Measurements from ENCODE around the gene HMGCS2. TPM values are rescaled to one million over a fixed set of nuclear protein-coding genes. Genes with fewer than 3 reads are reported as not detected.
"Not testable (repeated sequence)": the region's sequence is repeated elsewhere in the genome, so short reads cannot be mapped to it uniquely, and the experiment has no call there.

Gene HMGCS2
- total and polyA plus RNA-seq, 5 donors: 0.82 to 50.8 (median 21.2) TPM

DNA sequence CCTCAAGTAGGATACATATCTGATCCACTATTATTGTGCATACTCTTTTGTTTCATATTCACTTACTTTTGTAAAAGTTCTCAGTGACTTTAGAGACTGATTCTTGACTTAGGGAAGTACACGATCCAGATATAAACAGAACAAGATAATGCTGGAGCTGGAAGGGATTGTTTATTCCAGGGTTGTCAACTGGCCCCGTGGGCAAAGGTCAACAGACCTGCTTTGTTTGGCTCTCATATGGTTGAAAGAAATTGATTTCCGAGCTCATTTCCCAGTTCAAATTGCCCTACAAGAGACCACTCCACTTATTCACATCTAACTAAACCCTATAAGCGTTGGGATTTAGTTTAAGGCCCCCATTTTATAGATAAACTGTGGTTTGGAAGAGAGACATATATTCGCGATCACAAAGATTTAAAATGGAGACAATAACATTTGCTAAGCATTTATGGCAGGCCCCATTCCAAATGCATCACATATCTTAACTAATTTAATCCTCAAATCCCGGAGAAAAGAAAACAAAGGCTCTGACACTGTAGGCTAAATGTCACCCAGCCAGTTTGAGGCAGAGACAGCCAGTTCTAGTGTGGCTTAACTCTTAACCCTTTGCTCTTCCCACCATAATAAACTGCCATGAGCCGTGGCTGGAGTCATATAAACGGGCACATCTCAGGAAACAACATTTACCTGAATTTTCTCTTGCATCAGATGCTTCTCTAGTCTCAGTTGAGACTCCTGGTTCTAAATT is 21.9 kb upstream of the HMGCS2 start:
- WGBS: 51% methylated on average over 9 of the region's 9 CpGs
- intact Hi-C loops (cut with DNase I): no loop called here
- no peaks in the 10 kb centered on the region for H3K9me3 ChIP-seq (ENCODE audit: control insufficient read depth, low read length)
- H3K27me3 ChIP-seq (ENCODE audit: control insufficient read depth, insufficient read depth): no peaks in the 10 kb centered on the region
- no peak for DNase-seq
- ATAC-seq: no peak
- H3K4me1 ChIP-seq (ENCODE audit: control insufficient read depth, insufficient read depth, low read length): no peaks in the 10 kb centered on the region
- H3K27ac ChIP-seq (ENCODE audit: low read length): no peak overlapping the region
- no peak overlapping the region for H3K4me3 ChIP-seq (ENCODE audit: low read length)

DNA sequence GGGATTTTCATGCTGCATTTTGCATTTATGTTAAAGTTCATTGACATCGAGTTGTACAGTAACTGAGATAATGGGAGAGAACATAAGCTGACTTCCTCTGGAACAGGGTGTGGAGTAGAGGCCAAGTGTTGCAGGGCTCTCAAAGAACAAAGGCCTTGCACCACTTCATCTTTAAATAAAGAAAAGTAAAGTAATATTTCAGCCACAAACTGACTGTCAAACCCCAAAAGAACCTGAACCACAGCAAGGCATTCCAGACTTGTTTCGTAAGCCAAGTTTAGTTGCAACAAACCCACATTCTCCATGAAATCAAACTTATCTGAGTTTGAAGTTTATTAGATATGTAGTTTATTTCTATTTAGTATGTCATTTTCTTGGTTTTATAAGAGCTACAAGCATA is 19.1 kb upstream of the HMGCS2 start:
- H3K4me1 ChIP-seq (ENCODE audit: control insufficient read depth, insufficient read depth, low read length): peaks cover 5% of the 10 kb centered on the region
- DNase-seq: no peak
- no peaks in the 10 kb centered on the region for H3K9me3 ChIP-seq (ENCODE audit: control insufficient read depth, low read length)
- ATAC-seq: no peak
- intact Hi-C loops (cut with DNase I): no loop called here
- no peak overlapping the region for H3K4me3 ChIP-seq (ENCODE audit: low read length)
- H3K27me3 ChIP-seq (ENCODE audit: control insufficient read depth, insufficient read depth): no peaks in the 10 kb centered on the region
- no peak overlapping the region for H3K27ac ChIP-seq (ENCODE audit: low read length)
- WGBS: 46% methylated on average over 2 of the region's 2 CpGs

DNA sequence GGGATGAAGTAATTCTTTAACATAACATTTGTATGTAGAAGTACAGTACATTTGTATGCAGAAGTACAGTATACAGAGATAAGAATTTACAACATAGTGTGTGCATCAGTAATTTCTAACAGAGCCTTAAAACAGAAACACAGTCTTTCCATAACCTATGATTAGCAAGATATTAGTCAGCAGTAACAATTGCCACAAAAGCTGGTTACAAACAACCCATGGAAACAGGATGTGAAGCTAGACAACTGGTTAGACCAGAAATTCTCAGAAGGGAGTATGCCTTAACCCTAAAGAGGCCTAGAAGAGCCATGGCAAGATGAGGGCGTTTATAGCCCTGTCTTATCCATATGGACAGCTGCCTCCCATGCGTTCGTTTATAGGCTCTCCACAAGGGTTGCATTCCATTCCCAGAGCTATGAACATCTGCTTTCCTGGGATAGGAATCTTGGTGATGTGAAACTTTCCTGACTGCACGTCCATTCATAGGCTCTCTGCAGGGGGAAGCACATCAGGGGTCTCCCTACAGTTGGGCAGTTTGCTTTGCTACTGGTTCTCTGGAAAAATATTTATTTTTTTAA is 17.9 kb upstream of the HMGCS2 start:
- 74% methylated on average over 4 of the region's 4 CpGs for WGBS
- ATAC-seq; H3K9me3 ChIP-seq (ENCODE audit: control insufficient read depth, low read length); H3K4me1 ChIP-seq (ENCODE audit: control insufficient read depth, insufficient read depth, low read length); H3K27me3 ChIP-seq (ENCODE audit: control insufficient read depth, insufficient read depth); H3K27ac ChIP-seq (ENCODE audit: low read length); H3K4me3 ChIP-seq (ENCODE audit: low read length); intact Hi-C loops (cut with DNase I); DNase-seq: not testable (repeated sequence)

DNA sequence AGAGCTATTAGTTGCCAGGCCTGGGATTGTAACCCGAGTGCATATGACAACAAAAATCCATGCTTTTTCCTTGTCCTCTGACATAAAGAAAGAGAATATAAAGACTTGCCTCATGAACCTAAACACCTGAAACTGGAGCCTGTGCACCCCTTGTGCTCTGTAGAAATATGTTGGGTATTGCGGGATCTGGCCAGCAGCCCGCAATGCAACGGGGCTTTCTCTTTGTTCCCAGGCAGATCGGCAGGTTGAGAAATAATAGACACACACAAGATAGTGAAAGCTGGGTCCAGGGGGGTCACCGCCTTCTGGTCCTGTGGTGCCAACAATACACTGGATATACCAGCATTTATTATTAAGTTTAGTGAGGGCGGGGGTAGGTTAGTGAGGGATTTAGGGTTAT is 17.3 kb upstream of the HMGCS2 start:
- 87% methylated on average over 7 of the region's 7 CpGs for WGBS
- H3K27me3 ChIP-seq (ENCODE audit: control insufficient read depth, insufficient read depth); H3K27ac ChIP-seq (ENCODE audit: low read length); intact Hi-C loops (cut with DNase I); H3K4me1 ChIP-seq (ENCODE audit: control insufficient read depth, insufficient read depth, low read length); ATAC-seq; DNase-seq; H3K9me3 ChIP-seq (ENCODE audit: control insufficient read depth, low read length); H3K4me3 ChIP-seq (ENCODE audit: low read length): not testable (repeated sequence)

DNA sequence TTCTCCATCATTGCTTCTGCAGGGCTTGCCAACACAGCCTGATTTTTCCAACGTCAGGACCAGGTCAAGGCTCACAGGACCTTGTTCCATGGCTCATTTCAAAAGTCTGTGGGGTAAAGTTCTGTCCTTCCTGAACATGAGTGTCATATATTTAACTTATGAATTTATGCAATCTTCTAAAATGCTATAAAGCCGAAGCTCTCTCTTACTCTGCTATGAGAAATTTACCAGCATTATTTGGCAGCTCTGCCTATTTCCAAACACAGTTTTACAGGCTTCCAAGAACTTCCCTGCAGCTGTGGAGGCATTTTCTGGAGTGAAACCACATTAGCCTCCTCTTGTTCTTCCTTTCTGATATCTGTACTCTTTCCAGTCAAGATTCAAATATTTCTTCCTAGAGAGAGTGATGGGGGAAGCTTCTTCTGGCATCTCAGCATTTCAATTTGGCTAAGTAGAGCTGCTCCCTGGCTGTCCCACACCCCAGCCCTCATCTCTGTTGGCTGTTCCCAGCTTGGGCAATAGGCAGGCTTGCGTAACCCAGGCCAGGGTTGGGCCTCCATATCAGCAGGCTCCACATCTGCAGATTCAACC is 15.6 kb upstream of the HMGCS2 start:
- ATAC-seq: peak; percentile 87 to 94
- intact Hi-C loops (cut with DNase I): no loop called here
- Histone ChIP-seq H3K4me1 (ENCODE audit: control insufficient read depth, insufficient read depth, low read length) (peaks cover 5% of the 10 kb centered on the region), H3K9me3 (ENCODE audit: control insufficient read depth, low read length) (no peaks in the 10 kb centered on the region), H3K27me3 (ENCODE audit: control insufficient read depth, insufficient read depth) (no peaks in the 10 kb centered on the region), H3K27ac (ENCODE audit: low read length) (peak overlapping the region; percentile 45), H3K4me3 (ENCODE audit: low read length) (no peak overlapping the region)
- peak; percentile 82 to 90 (median 84) for DNase-seq
- 54% methylated on average over 3 of the region's 3 CpGs for WGBS

DNA sequence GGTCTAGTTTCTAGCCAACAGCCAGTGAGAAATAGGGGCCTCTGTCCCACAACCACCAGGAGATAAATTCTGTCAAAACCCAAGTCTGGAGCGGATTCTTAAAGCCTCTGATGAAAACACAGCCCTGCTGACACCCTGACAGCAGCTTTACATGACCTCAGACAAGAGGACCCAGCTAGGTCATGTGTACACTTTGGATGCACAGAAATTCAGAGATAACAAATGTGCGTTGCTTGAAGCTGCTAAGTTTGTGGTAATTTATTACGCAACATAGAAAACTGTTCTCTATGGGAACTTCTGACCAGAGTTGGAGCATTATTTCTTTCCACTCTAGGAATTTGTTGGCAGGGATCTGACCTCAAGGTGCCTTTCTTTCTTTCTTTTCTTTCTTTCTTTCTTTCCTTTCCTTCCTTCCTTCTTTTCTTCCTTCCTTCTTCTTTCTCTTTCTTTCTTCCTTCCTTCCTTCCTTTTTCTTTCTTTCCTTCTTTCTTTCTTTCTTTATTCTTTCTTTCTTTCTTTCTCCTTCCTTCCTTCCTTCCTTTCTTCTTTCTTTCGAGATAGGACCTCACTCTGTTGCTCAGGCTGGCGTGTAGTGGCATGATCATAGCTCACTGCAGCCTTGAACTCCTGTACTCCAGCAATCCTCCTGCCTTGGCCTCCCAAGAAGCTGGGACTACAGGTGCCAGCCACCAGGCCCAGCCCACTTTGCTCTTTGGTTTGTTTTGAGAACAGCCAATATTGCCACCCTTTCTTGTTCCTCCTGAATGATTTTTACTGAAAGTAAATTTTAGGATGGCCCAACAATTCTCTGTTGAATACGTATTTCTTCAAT is 14.9 kb upstream of the HMGCS2 start:
- 64% methylated on average over 6 of the region's 6 CpGs for WGBS
- peak overlapping the region; percentile 45 for H3K27ac ChIP-seq (ENCODE audit: low read length)
- intact Hi-C loops (cut with DNase I): no loop called here
- no peak overlapping the region for H3K4me3 ChIP-seq (ENCODE audit: low read length)
- peak; percentile 7 to 25 for ATAC-seq
- H3K4me1 ChIP-seq (ENCODE audit: control insufficient read depth, insufficient read depth, low read length): peaks cover 5% of the 10 kb centered on the region
- H3K9me3 ChIP-seq (ENCODE audit: control insufficient read depth, low read length): no peaks in the 10 kb centered on the region
- H3K27me3 ChIP-seq (ENCODE audit: control insufficient read depth, insufficient read depth): no peaks in the 10 kb centered on the region
- no peak for DNase-seq

DNA sequence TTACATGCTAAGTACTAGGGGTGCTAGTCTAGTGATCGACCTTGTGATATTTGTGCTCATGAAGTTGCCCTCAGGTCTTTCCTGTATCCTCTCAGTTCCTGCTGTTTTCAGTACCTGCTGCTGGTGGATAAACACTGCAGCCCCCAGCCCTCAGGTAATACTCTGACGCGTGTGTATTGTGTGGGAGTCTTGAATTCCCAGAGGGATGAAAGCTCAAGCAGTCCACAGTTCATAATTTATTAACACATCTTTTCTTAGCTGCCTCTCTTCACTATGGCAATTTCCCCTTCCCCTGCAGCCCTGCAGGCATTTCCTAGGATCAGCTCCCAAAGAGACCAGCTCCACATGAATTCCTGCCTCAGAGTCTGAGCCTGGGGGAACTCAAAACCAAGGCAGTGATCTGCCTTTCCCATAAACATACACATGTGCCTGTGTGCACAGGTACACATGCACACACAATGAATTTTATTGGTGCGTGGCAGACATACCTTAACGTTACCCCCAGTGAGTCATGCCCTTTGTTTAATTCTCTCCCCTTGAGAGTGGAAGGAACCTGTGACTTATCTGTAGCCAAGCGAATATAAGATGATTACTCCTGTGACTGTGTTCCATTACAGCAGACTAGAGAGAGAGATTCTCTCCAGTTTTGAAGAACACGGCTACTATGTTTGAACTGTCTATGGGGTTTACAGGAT is 14.1 kb upstream of the HMGCS2 start:
- no peak for DNase-seq
- no peak for ATAC-seq

DNA sequence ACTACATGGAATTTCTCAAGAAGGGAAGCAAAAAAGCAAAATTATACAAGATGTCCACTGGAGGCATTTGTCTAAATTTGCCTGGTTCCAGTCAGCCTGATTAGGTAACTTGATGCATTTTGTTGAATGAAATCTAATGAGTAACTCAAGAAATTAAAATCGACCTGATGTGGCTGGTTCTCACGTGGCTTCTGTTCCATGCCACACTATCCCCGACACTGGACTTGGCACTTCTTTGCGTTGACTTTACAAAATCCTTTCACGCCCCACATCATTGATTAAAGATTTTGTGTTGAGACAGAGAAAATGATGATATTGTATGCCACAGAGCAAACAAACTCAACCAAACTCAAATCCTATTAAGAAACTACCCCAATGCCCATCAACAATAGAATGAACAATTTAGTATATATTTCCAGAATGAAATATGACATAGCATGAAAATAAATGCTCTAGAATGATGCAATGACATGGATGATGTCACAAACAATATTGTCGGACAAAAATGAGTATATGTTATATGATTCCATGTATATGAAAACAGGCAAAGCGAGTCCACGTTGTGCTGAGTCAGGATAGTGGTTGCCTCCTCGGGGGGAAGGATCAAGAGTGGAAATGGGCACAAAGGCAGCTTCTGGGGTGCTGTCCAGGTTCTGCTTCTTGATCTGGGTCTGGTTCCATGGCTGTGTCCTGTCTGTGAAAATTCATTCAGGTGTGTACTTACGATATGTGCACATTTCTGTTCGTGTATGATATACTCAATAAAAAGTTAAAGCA is 12.9 kb upstream of the HMGCS2 start:
- ATAC-seq: no peak
- Histone ChIP-seq H3K9me3 (ENCODE audit: control insufficient read depth, low read length) (no peaks in the 10 kb centered on the region), H3K27me3 (ENCODE audit: control insufficient read depth, insufficient read depth) (no peaks in the 10 kb centered on the region), H3K27ac (ENCODE audit: low read length) (no peak overlapping the region), H3K4me1 (ENCODE audit: control insufficient read depth, insufficient read depth, low read length) (peaks cover 5% of the 10 kb centered on the region), H3K4me3 (ENCODE audit: low read length) (no peak overlapping the region)
- intact Hi-C loops (cut with DNase I): no loop called here
- WGBS: 85% methylated on average over 11 of the region's 11 CpGs
- no peak for DNase-seq

More for the DNA sequence above, 14.1 kb upstream of the HMGCS2 start:
- intact Hi-C loops (cut with DNase I): no loop called here
- H3K4me1 ChIP-seq (ENCODE audit: control insufficient read depth, insufficient read depth, low read length): peaks cover 5% of the 10 kb centered on the region
- no peak overlapping the region for H3K4me3 ChIP-seq (ENCODE audit: low read length)
- 72% methylated on average over 7 of the region's 7 CpGs for WGBS
- no peaks in the 10 kb centered on the region for H3K27me3 ChIP-seq (ENCODE audit: control insufficient read depth, insufficient read depth)
- H3K27ac ChIP-seq (ENCODE audit: low read length): no peak overlapping the region
- no peaks in the 10 kb centered on the region for H3K9me3 ChIP-seq (ENCODE audit: control insufficient read depth, low read length)

DNA sequence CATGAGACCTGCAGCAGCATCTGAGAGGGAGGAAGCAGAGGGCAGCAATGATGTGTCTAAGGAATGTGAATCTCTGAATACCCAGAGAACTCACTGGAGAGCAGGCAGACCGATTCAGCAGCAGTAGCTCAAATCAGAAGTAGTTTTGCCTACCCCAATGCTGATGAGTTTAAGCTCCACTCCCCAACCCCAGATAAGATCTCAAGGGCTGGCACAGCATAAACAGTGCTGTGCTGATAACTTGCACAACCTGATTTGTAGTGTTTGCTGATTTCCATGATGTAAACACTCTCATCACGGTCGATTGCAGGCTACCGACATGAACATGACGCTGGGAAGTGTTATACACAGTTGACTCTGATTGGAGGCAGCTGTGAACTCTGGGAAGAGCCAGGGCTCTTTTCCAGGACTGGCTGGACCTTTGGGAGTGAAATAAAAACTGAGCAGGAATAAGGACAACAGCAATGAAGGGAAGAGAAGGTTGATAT is 11.2 kb upstream of the HMGCS2 start:
- WGBS: 15% methylated on average over 5 of the region's 5 CpGs
- DNase-seq (peak; percentile 30 to 69 (median 67)), ATAC-seq (peak; percentile 81 to 82)
- Histone ChIP-seq H3K9me3 (ENCODE audit: control insufficient read depth, low read length) (no peaks in the 10 kb centered on the region), H3K4me1 (ENCODE audit: control insufficient read depth, insufficient read depth, low read length) (peaks cover 3% of the 10 kb centered on the region), H3K4me3 (ENCODE audit: low read length) (no peak overlapping the region), H3K27me3 (ENCODE audit: control insufficient read depth, insufficient read depth) (no peaks in the 10 kb centered on the region), H3K27ac (ENCODE audit: low read length) (peak overlapping the region; percentile 14)
- intact Hi-C loops (cut with DNase I): no loop called here
